ENCODE measurements around the gene POLD3. TPM values are rescaled to one million over a fixed set of nuclear protein-coding genes. Genes with fewer than 3 reads are reported as not detected.

POLD3 gene
- total RNA-seq, 1 experiment from 2014 or later, result 19.5 TPM

GRCh38 chr11:74683279-74683871 is 91.0 kb downstream of the POLD3 start:
- intact Hi-C loops (cut with micrococcal nuclease), result no loop called here
- Mint-ChIP-seq H3K27me3 (ENCODE audit: insufficient read depth, unreplicated experiment) (no peaks in the 10 kb centered on the region), H3K4me1 (ENCODE audit: insufficient read depth, unreplicated experiment) (peaks cover 16% of the 10 kb centered on the region), H3K9me3 (ENCODE audit: unreplicated experiment) (no peaks in the 10 kb centered on the region), H3K4me3 (ENCODE audit: unreplicated experiment) (no peak overlapping the region), H3K36me3 (ENCODE audit: insufficient read depth, unreplicated experiment) (no peaks in the 10 kb centered on the region), H3K27ac (ENCODE audit: low read depth, unreplicated experiment) (no peak overlapping the region)
- DNase-seq (ENCODE audit: unreplicated experiment), result no peak
- ChIA-PET CTCF (interaction anchor here (0.7 kb wide), 1 partner anchor 762 kb away, joined by 4 read pairs; no protein-coding TSS in a partner anchor), POLR2A (interaction anchor here (0.8 kb wide), 1 partner anchor 19 kb away, joined by 3 read pairs; no protein-coding TSS in a partner anchor)
- no TSS peak for BruUV-seq (replicated peaks)
- TF ChIP-seq CTCF (IDR thresholded peaks at IDR 0.05; ENCODE audit: unreplicated experiment), result no peak

GRCh38 chr11:74683941-74684481 is 91.6 kb downstream of the POLD3 start:
- ChIA-PET POLR2A (no interaction called here), CTCF (no interaction called here)
- intact Hi-C loops (cut with micrococcal nuclease), result no loop called here
- Mint-ChIP-seq H3K36me3 (ENCODE audit: insufficient read depth, unreplicated experiment) (no peaks in the 10 kb centered on the region), H3K27me3 (ENCODE audit: insufficient read depth, unreplicated experiment) (no peaks in the 10 kb centered on the region), H3K4me3 (ENCODE audit: unreplicated experiment) (no peak overlapping the region), H3K9me3 (ENCODE audit: unreplicated experiment) (no peaks in the 10 kb centered on the region), H3K4me1 (ENCODE audit: insufficient read depth, unreplicated experiment) (peaks cover 20% of the 10 kb centered on the region), H3K27ac (ENCODE audit: low read depth, unreplicated experiment) (no peak overlapping the region)
- BruUV-seq (replicated peaks), result no TSS peak
- TF ChIP-seq CTCF (IDR thresholded peaks at IDR 0.05; ENCODE audit: unreplicated experiment), result no peak
- no peak for DNase-seq (ENCODE audit: unreplicated experiment)

GRCh38 chr11:74684661-74685060 is 92.3 kb downstream of the POLD3 start:
- peaks cover 20% of the 10 kb centered on the region for H3K4me1 Mint-ChIP-seq (ENCODE audit: insufficient read depth, unreplicated experiment)
- POLR2A ChIA-PET, result interaction anchor here (0.6 kb wide), 1 partner anchor 8 kb away, joined by 3 read pairs; no protein-coding TSS in a partner anchor
- no peak for DNase-seq (ENCODE audit: unreplicated experiment)
- no peaks in the 10 kb centered on the region for H3K27me3 Mint-ChIP-seq (ENCODE audit: insufficient read depth, unreplicated experiment)
- no peak overlapping the region for H3K4me3 Mint-ChIP-seq (ENCODE audit: unreplicated experiment)
- no peaks in the 10 kb centered on the region for H3K9me3 Mint-ChIP-seq (ENCODE audit: unreplicated experiment)
- CTCF ChIA-PET, result interaction anchor here (0.6 to 0.8 kb wide), 3 partner anchors 8 to 55 kb away, joined by 3 to 5 read pairs (median 4); no protein-coding TSS in a partner anchor
- BruUV-seq (replicated peaks), result no TSS peak
- no peak overlapping the region for H3K27ac Mint-ChIP-seq (ENCODE audit: low read depth, unreplicated experiment)
- no peak for TF ChIP-seq CTCF (IDR thresholded peaks at IDR 0.05; ENCODE audit: unreplicated experiment)
- intact Hi-C loops (cut with micrococcal nuclease), result loop anchor here (5.0 kb wide), 1 partner anchor 43 kb away; no protein-coding TSS in a partner anchor
- no peaks in the 10 kb centered on the region for H3K36me3 Mint-ChIP-seq (ENCODE audit: insufficient read depth, unreplicated experiment)

GRCh38 chr11:74685338-74685737 is 93.0 kb downstream of the POLD3 start:
- no peak overlapping the region for H3K27ac Mint-ChIP-seq (ENCODE audit: low read depth, unreplicated experiment)
- BruUV-seq (replicated peaks), result no TSS peak
- ChIA-PET POLR2A (interaction anchor here (0.6 kb wide), 1 partner anchor 8 kb away, joined by 3 read pairs; no protein-coding TSS in a partner anchor), CTCF (interaction anchor here (0.6 to 1.9 kb wide), 4 partner anchors 8 to 54 kb away, joined by 3 to 5 read pairs (median 4); no protein-coding TSS in a partner anchor)
- H3K4me1 Mint-ChIP-seq (ENCODE audit: insufficient read depth, unreplicated experiment), result peaks cover 20% of the 10 kb centered on the region
- H3K27me3 Mint-ChIP-seq (ENCODE audit: insufficient read depth, unreplicated experiment), result no peaks in the 10 kb centered on the region
- no peak for TF ChIP-seq CTCF (IDR thresholded peaks at IDR 0.05; ENCODE audit: unreplicated experiment)
- DNase-seq (ENCODE audit: unreplicated experiment), result no peak
- no peak overlapping the region for H3K4me3 Mint-ChIP-seq (ENCODE audit: unreplicated experiment)
- intact Hi-C loops (cut with micrococcal nuclease), result loop anchor here (5.0 kb wide), 1 partner anchor 42 kb away; no protein-coding TSS in a partner anchor
- no peaks in the 10 kb centered on the region for H3K36me3 Mint-ChIP-seq (ENCODE audit: insufficient read depth, unreplicated experiment)
- H3K9me3 Mint-ChIP-seq (ENCODE audit: unreplicated experiment), result no peaks in the 10 kb centered on the region
